SK-N-SH (cell line): ENCODE data around the gene TARBP1. TPM values are rescaled to one million over a fixed set of nuclear protein-coding genes. Genes with fewer than 3 reads are reported as not detected.

Experiments used
- CTCF ChIA-PET: fragments of 300-600, 350-600 bp; formaldehyde crosslinking; extraction: SDS; loops from one replicate; lab custom pipeline; 2021; lab: Yijun Ruan, JAX
- POLR2A ChIA-PET: fragments of 350-600 bp; sonication (Branson Sonifier 250); formaldehyde crosslinking; extraction: SDS; loops from one replicate; lab custom pipeline; 2020; ENCODE audit warnings: antibody characterized with exemption, inconsistent platforms; lab: Yijun Ruan, JAX
- DNase-seq: peaks from one replicate; pipeline ENCODE4 v3.0.0; 2012
- H2AFZ ChIP-seq: fragments of 200-600 bp; sonication (generic); 2 replicates; pipeline ENCODE4 v1.8.1; 2016; ENCODE audit warnings: antibody characterized with exemption, mild to moderate bottlenecking, low read depth
- H3F3A ChIP-seq: fragments of 200-600 bp; sonication (generic); replicated peaks from 2 replicates; pipeline ENCODE3; 2016; ENCODE audit warnings: antibody characterized with exemption, mild to moderate bottlenecking; ENCODE audit not compliant: insufficient read depth
- H3K27ac ChIP-seq, 2 experiments: fragments of 200-500 bp in 1 of 2; fragments of 200-600 bp in 1 of 2; sonication (Bioruptor generic) in 1 of 2; sonication (generic), shearing (Covaris generic) in 1 of 2; 2 replicates each; pipeline versions ENCODE4 v1.5.1 to v1.6.1; 2014 to 2016; ENCODE audit warnings: low read depth in 2 of 2, inconsistent platforms in 1 of 2, low read length in 1 of 2, mild to moderate bottlenecking in 1 of 2, mixed read lengths in 1 of 2
- H3K27me3 ChIP-seq: fragments of 200-600 bp; sonication (generic), shearing (Covaris generic); 2 replicates; pipeline ENCODE4 v1.6.1; 2016; ENCODE audit warnings: mixed run types; ENCODE audit not compliant: insufficient read depth
- H3K36me3 ChIP-seq, 2 experiments: fragments of 200-500 bp in 1 of 2; fragments of 200-600 bp in 1 of 2; sonication (Bioruptor generic) in 1 of 2; sonication (generic) in 1 of 2; replicated peaks in 1 of 2; 2 replicates each; pipeline versions ENCODE3 to v1.5.1; 2014 to 2016; ENCODE audit warnings: low read length in 1 of 2, mild to moderate bottlenecking in 1 of 2; ENCODE audit not compliant: insufficient read depth in 2 of 2, control insufficient read depth in 1 of 2
- H3K4me1 ChIP-seq, 2 experiments: fragments of 200-500 bp in 1 of 2; fragments of 200-600 bp in 1 of 2; sonication (Bioruptor generic) in 1 of 2; sonication (generic), shearing (Covaris generic) in 1 of 2; 2 replicates each; pipeline versions ENCODE4 v1.5.1 to v1.6.1; 2014 to 2016; ENCODE audit warnings: low read depth in 1 of 2, low read length in 1 of 2, mixed run types in 1 of 2; ENCODE audit not compliant: insufficient read depth in 2 of 2, control insufficient read depth in 1 of 2
- H3K4me2 ChIP-seq: fragments of 200-600 bp; sonication (generic), shearing (Covaris generic); 2 replicates; pipeline ENCODE4 v1.6.1; 2017; ENCODE audit warnings: mixed run types
- H3K4me3 ChIP-seq, 2 experiments: fragments of 200-500 bp in 1 of 2; fragments of 200-600 bp in 1 of 2; sonication (Bioruptor generic) in 1 of 2; sonication (generic), shearing (Covaris generic) in 1 of 2; 2 replicates each; pipeline versions ENCODE4 v1.5.1 to v1.8.1; 2014 to 2016; ENCODE audit warnings: low read depth in 2 of 2, inconsistent platforms in 1 of 2, low read length in 1 of 2, mild to moderate bottlenecking in 1 of 2, mixed read lengths in 1 of 2, moderate library complexity in 1 of 2
- H3K79me2 ChIP-seq: fragments of 200-600 bp; sonication (generic); 2 replicates; pipeline ENCODE4 v1.8.1; 2017; ENCODE audit warnings: mild to moderate bottlenecking; ENCODE audit not compliant: insufficient read depth
- H3K9ac ChIP-seq: fragments of 200-600 bp; sonication (generic); 2 replicates; pipeline ENCODE4 v1.6.1; 2017; ENCODE audit warnings: mixed run types
- H3K9me2 ChIP-seq: fragments of 200-600 bp; sonication (generic); 2 replicates; pipeline ENCODE4 v1.6.1; 2017; ENCODE audit warnings: mixed run types
- H3K9me3 ChIP-seq: fragments of 200-600 bp; sonication (generic); 2 replicates; pipeline ENCODE4 v1.6.1; 2017; ENCODE audit warnings: mixed run types, mild to moderate bottlenecking, moderate library complexity
- H4K20me1 ChIP-seq: fragments of 200-600 bp; sonication (generic); 2 replicates; pipeline ENCODE4 v1.6.1; 2017; ENCODE audit warnings: mild to moderate bottlenecking, mixed run types; ENCODE audit not compliant: insufficient read depth
- CHD2 ChIP-seq: fragments of 150-350 bp; IDR thresholded peaks from 2 replicates; pipeline ENCODE4 v1.6.1; 2018; ENCODE audit warnings: low read length; ENCODE audit not compliant: partially characterized antibody
- EP300 ChIP-seq, 2 experiments: IDR thresholded peaks; 2 replicates each; pipeline versions ENCODE4 v1.4.0 to v1.6.1; 2012; ENCODE audit warnings: borderline replicate concordance in 1 of 2, low read depth in 1 of 2, low read length in 1 of 2
- EZH2phosphoT487 ChIP-seq: fragments of 200-600 bp; sonication (generic); IDR thresholded peaks from 2 replicates; pipeline ENCODE4 v1.6.1; 2017; ENCODE audit warnings: low read depth, mixed run types, mild to moderate bottlenecking, antibody characterized with exemption, moderate library complexity, borderline replicate concordance
- FOSL2 ChIP-seq: IDR thresholded peaks from 2 replicates; pipeline ENCODE4 v1.4.0; 2012; ENCODE audit warnings: low read depth, mild to moderate bottlenecking, moderate library complexity, borderline replicate concordance
- FOXJ3 ChIP-seq: sonication (generic); formaldehyde crosslinking; IDR thresholded peaks from 2 replicates; pipeline ENCODE4 v1.5.1; 2020; ENCODE audit warnings: mild to moderate bottlenecking, missing genetic modification reagents
- FOXM1 ChIP-seq: IDR thresholded peaks from 2 replicates; pipeline ENCODE4 v1.4.0; 2012; ENCODE audit warnings: low read depth, mild to moderate bottlenecking
- JUND ChIP-seq: IDR thresholded peaks from 2 replicates; pipeline ENCODE4 v1.4.0; 2012
- MEF2A ChIP-seq: IDR thresholded peaks from 2 replicates; pipeline ENCODE4 v1.4.0; 2012; ENCODE audit warnings: low read depth, borderline replicate concordance
- RXRA ChIP-seq: IDR thresholded peaks from 2 replicates; pipeline ENCODE4 v1.4.0; 2012; ENCODE audit warnings: low read depth, mild to moderate bottlenecking, borderline replicate concordance
- SMC3 ChIP-seq: IDR thresholded peaks from 2 replicates; pipeline ENCODE4 v1.6.1; 2012; ENCODE audit warnings: low read depth, low read length, improper control_type of control experiment
- TAF1 ChIP-seq: IDR thresholded peaks from 2 replicates; pipeline ENCODE4 v1.6.1; 2012; ENCODE audit warnings: low read depth, mild to moderate bottlenecking, low read length, moderate library complexity, borderline replicate concordance
- TEAD4 ChIP-seq: IDR thresholded peaks from 2 replicates; pipeline ENCODE4 v1.4.0; 2012; ENCODE audit warnings: mild to moderate bottlenecking, borderline replicate concordance; ENCODE audit not compliant: insufficient read depth
- WGBS: methylation state at CpG from one replicate; pipeline ENCODE4 v1.1.6; 2017; ENCODE audit warnings: low lambda C conversion rate; 5-methylcytosine and 5-hydroxymethylcytosine counted together
- polyA plus RNA-seq, 3 experiments: library from polyadenylated mRNA; depleted of rRNA; stranded (reverse); fragments of >200 nt; gene quantifications; 2 replicates each; pipeline ENCODE4 v1.2.3, GENCODE V29; 2012
- TF ChIP-seq, protein P1 (sequence below): IDR thresholded peaks from 2 replicates; pipeline ENCODE4 v1.4.0; 2012; ENCODE audit warnings: low read depth
- TF ChIP-seq, protein P2 (sequence below): fragments of 150-350 bp; IDR thresholded peaks from 2 replicates; pipeline ENCODE4 v1.6.1; 2016; ENCODE audit warnings: mild to moderate bottlenecking, low read depth, low read length
- TF ChIP-seq, protein P3 (sequence below): IDR thresholded peaks from 2 replicates; pipeline ENCODE4 v1.6.1; 2012; ENCODE audit warnings: mild to moderate bottlenecking, low read depth, low read length, moderate library complexity
- TF ChIP-seq, protein P4 (sequence below): IDR thresholded peaks from 2 replicates; pipeline ENCODE4 v1.4.0; 2012; ENCODE audit warnings: low read depth, borderline replicate concordance

Gene TARBP1
- polyA plus RNA-seq, 1 of the 3 experiments (the other 2 are of a cell fraction) = 33.0 TPM

DNA sequence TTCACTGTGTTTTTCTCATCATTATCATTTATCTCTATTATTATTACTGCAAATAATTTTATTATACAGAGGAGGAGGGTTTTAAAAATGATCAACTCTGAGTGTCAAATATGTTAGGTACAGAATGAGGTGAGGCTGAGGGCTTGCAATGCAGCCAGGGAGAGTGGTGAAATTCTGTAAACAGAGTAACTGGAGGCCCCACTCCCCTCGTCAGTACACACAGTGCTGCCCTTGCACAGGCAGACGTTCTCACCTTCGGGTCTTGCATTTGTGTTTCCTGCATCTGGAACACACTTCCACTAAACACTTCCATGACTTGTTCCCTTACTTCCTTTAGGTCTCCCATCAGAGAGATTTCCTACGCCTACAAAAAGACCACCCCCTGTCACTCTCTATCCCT is 130.0 kb downstream of the TARBP1 start:
- H3K36me3 ChIP-seq = no peaks in the 10 kb centered on the region
- POLR2A ChIA-PET = no interaction called here
- CTCF ChIA-PET = no interaction called here
- H3K4me2 ChIP-seq = no peak overlapping the region
- H2AFZ ChIP-seq = no peak overlapping the region
- H3K27me3 ChIP-seq = no peaks in the 10 kb centered on the region
- H3F3A ChIP-seq = no peaks in the 10 kb centered on the region
- no peak overlapping the region for H3K9ac ChIP-seq
- TF ChIP-seq MEF2A = no peak
- TF ChIP-seq FOSL2 = no peak
- no peak for TF ChIP-seq FOXJ3 (CRISPR knock-in tag)
- TF ChIP-seq, protein P1, sequence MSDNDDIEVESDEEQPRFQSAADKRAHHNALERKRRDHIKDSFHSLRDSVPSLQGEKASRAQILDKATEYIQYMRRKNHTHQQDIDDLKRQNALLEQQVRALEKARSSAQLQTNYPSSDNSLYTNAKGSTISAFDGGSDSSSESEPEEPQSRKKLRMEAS = no peak
- no peak for TF ChIP-seq FOXM1
- no peak for TF ChIP-seq SMC3
- no peak for TF ChIP-seq RXRA
- no peak for TF ChIP-seq CHD2
- no peak for TF ChIP-seq TEAD4
- TF ChIP-seq, all 33 proteins: peak for 0
- no peak for DNase-seq
- Histone ChIP-seq H3K27ac (no peak overlapping the region), H3K9me2 (no peaks in the 10 kb centered on the region), H3K4me1 (no peaks in the 10 kb centered on the region), H4K20me1 (no peaks in the 10 kb centered on the region), H3K4me3 (no peak overlapping the region), H3K9me3 (no peaks in the 10 kb centered on the region), H3K79me2 (no peaks in the 10 kb centered on the region)
- WGBS = 75% methylated on average over 4 of the region's 4 CpGs

DNA sequence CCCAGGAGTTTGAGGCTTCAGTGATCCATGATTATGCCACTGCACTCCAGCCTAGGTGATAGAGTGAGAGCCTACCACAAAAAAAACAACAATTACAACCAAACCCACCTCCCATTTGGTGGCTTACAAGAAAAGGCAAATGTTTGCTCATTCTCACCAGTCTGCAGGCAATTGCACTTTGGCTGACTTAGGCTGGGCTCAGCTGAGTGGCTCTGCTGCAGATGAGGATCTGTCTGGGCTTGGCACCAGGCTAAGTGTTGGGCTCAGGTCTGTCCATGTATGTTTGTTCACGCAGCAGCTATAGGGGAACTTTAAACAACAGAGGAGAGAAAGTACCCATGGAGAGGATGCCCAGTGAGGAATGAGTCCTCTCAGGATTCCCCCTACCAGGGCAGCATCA is 133.7 kb downstream of the TARBP1 start:
- Histone ChIP-seq H2AFZ (no peak overlapping the region), H3K9ac (no peak overlapping the region), H3F3A (no peaks in the 10 kb centered on the region), H4K20me1 (no peaks in the 10 kb centered on the region), H3K36me3 (no peaks in the 10 kb centered on the region), H3K4me1 (no peaks in the 10 kb centered on the region), H3K27ac (no peak overlapping the region), H3K9me2 (no peaks in the 10 kb centered on the region), H3K9me3 (no peaks in the 10 kb centered on the region), H3K79me2 (no peaks in the 10 kb centered on the region), H3K27me3 (no peaks in the 10 kb centered on the region), H3K4me2 (no peak overlapping the region), H3K4me3 (no peak overlapping the region)
- TF ChIP-seq MEF2A (no peak), JUND (no peak), CHD2 (no peak), TAF1 (no peak), EZH2phosphoT487 (no peak), FOXM1 (no peak), EP300 (IDR thresholded peaks at IDR 0.05; ENCODE audit: borderline replicate concordance in 1 of 2, low read depth in 1 of 2, low read length in 1 of 2) (no peak)
- TF ChIP-seq, protein P2, sequence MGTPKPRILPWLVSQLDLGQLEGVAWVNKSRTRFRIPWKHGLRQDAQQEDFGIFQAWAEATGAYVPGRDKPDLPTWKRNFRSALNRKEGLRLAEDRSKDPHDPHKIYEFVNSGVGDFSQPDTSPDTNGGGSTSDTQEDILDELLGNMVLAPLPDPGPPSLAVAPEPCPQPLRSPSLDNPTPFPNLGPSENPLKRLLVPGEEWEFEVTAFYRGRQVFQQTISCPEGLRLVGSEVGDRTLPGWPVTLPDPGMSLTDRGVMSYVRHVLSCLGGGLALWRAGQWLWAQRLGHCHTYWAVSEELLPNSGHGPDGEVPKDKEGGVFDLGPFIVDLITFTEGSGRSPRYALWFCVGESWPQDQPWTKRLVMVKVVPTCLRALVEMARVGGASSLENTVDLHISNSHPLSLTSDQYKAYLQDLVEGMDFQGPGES = no peak
- TF ChIP-seq, protein P3, sequence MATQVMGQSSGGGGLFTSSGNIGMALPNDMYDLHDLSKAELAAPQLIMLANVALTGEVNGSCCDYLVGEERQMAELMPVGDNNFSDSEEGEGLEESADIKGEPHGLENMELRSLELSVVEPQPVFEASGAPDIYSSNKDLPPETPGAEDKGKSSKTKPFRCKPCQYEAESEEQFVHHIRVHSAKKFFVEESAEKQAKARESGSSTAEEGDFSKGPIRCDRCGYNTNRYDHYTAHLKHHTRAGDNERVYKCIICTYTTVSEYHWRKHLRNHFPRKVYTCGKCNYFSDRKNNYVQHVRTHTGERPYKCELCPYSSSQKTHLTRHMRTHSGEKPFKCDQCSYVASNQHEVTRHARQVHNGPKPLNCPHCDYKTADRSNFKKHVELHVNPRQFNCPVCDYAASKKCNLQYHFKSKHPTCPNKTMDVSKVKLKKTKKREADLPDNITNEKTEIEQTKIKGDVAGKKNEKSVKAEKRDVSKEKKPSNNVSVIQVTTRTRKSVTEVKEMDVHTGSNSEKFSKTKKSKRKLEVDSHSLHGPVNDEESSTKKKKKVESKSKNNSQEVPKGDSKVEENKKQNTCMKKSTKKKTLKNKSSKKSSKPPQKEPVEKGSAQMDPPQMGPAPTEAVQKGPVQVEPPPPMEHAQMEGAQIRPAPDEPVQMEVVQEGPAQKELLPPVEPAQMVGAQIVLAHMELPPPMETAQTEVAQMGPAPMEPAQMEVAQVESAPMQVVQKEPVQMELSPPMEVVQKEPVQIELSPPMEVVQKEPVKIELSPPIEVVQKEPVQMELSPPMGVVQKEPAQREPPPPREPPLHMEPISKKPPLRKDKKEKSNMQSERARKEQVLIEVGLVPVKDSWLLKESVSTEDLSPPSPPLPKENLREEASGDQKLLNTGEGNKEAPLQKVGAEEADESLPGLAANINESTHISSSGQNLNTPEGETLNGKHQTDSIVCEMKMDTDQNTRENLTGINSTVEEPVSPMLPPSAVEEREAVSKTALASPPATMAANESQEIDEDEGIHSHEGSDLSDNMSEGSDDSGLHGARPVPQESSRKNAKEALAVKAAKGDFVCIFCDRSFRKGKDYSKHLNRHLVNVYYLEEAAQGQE = no peak
- TF ChIP-seq, protein P4, sequence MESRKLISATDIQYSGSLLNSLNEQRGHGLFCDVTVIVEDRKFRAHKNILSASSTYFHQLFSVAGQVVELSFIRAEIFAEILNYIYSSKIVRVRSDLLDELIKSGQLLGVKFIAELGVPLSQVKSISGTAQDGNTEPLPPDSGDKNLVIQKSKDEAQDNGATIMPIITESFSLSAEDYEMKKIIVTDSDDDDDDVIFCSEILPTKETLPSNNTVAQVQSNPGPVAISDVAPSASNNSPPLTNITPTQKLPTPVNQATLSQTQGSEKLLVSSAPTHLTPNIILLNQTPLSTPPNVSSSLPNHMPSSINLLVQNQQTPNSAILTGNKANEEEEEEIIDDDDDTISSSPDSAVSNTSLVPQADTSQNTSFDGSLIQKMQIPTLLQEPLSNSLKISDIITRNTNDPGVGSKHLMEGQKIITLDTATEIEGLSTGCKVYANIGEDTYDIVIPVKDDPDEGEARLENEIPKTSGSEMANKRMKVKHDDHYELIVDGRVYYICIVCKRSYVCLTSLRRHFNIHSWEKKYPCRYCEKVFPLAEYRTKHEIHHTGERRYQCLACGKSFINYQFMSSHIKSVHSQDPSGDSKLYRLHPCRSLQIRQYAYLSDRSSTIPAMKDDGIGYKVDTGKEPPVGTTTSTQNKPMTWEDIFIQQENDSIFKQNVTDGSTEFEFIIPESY = no peak
- 80% methylated on average over 1 of the region's 1 CpG for WGBS
- DNase-seq = no peak
- POLR2A ChIA-PET = no interaction called here
- CTCF ChIA-PET = interaction anchor here (1.9 kb wide), 1 partner anchor 18 kb away, joined by 9 read pairs; no protein-coding TSS in a partner anchor
